Measurements from ENCODE around the gene STK16.
A peak's percentile ranks its signal among the peaks of the same experiment; 100 is the strongest.
"Not testable (repeated sequence)": the region's sequence is repeated elsewhere in the genome, so short reads cannot be mapped to it uniquely, and the experiment has no call there.

STK16 gene

GRCh38 chr2:219245148-219245898 lies at the start of gene STK16, which contains the start of gene GLB1L:
TSS of gene STK16 (plus strand) at chr2:219245479. CDS start at chr2:219246000, 521 bp downstream.
TSS of gene GLB1L (minus strand) at chr2:219245444. CDS start at chr2:219243573, 1,871 bp downstream.
- Mint-ChIP-seq H3K9me3 (no peaks in the 10 kb centered on the region), H3K27ac (peak within 1 kb of the TSS; percentile 90), H3K4me1 (ENCODE audit: low read depth) (peaks cover 65% of the 10 kb centered on the region), H3K4me3 (peak within 1 kb of the TSS; percentile 85), H3K27me3 (no peaks in the 10 kb centered on the region), H3K36me3 (ENCODE audit: low read depth) (peaks cover 60% of the 10 kb centered on the region)
- intact Hi-C loops (cut with micrococcal nuclease): loop anchor here (1.0 to 2.0 kb wide), 2 partner anchors 17 to 39 kb away; partner anchors contain the start of genes ANKZF1, ATG9A and ZFAND2B

GRCh38 chr2:219197388-219197787 lies 47.9 kb upstream of the STK16 start:
- H3K27ac Mint-ChIP-seq: no peak overlapping the region
- peaks cover 20% of the 10 kb centered on the region for H3K27me3 Mint-ChIP-seq
- H3K4me1 Mint-ChIP-seq (ENCODE audit: low read depth): no peaks in the 10 kb centered on the region
- H3K36me3 Mint-ChIP-seq (ENCODE audit: low read depth): no peaks in the 10 kb centered on the region
- no peaks in the 10 kb centered on the region for H3K9me3 Mint-ChIP-seq
- no peak overlapping the region for H3K4me3 Mint-ChIP-seq
- intact Hi-C loops (cut with micrococcal nuclease): no loop called here

- H3K36me3 Mint-ChIP-seq (ENCODE audit: low read depth): no peaks in the 10 kb centered on the region
- intact Hi-C loops (cut with micrococcal nuclease): no loop called here
- H3K9me3 Mint-ChIP-seq: no peaks in the 10 kb centered on the region
- H3K27ac Mint-ChIP-seq: no peak overlapping the region
- H3K4me3 Mint-ChIP-seq: no peak overlapping the region
- peaks cover 20% of the 10 kb centered on the region for H3K27me3 Mint-ChIP-seq
- H3K4me1 Mint-ChIP-seq (ENCODE audit: low read depth): no peaks in the 10 kb centered on the region
Measured at GRCh38 chr2:219198974-219199373, 46.3 kb upstream of the STK16 start.

GRCh38 chr2:219199470-219200211 lies 45.6 kb upstream of the STK16 start:
- Mint-ChIP-seq H3K9me3 (peaks cover 6% of the 10 kb centered on the region), H3K36me3 (ENCODE audit: low read depth) (no peaks in the 10 kb centered on the region), H3K27ac (no peak overlapping the region), H3K27me3 (peaks cover 23% of the 10 kb centered on the region), H3K4me1 (ENCODE audit: low read depth) (no peaks in the 10 kb centered on the region), H3K4me3 (no peak overlapping the region)
- intact Hi-C loops (cut with micrococcal nuclease): no loop called here

GRCh38 chr2:219200502-219201326 lies 44.6 kb upstream of the STK16 start:
- intact Hi-C loops (cut with micrococcal nuclease); H3K9me3 Mint-ChIP-seq; H3K4me1 Mint-ChIP-seq (ENCODE audit: low read depth); H3K27ac Mint-ChIP-seq; H3K4me3 Mint-ChIP-seq; H3K36me3 Mint-ChIP-seq (ENCODE audit: low read depth): not testable (repeated sequence)
- H3K27me3 Mint-ChIP-seq: peaks cover 24% of the 10 kb centered on the region

GRCh38 chr2:219201331-219201730 lies 43.9 kb upstream of the STK16 start:
- peaks cover 18% of the 10 kb centered on the region for H3K27me3 Mint-ChIP-seq
- H3K9me3 Mint-ChIP-seq; H3K4me3 Mint-ChIP-seq; H3K36me3 Mint-ChIP-seq (ENCODE audit: low read depth); intact Hi-C loops (cut with micrococcal nuclease); H3K4me1 Mint-ChIP-seq (ENCODE audit: low read depth); H3K27ac Mint-ChIP-seq: not testable (repeated sequence)

- H3K4me3 Mint-ChIP-seq: no peak overlapping the region
- peaks cover 5% of the 10 kb centered on the region for H3K27me3 Mint-ChIP-seq
- H3K4me1 Mint-ChIP-seq (ENCODE audit: low read depth): peaks cover 27% of the 10 kb centered on the region
- no peak overlapping the region for H3K27ac Mint-ChIP-seq
- H3K9me3 Mint-ChIP-seq: peaks cover 9% of the 10 kb centered on the region
- H3K36me3 Mint-ChIP-seq (ENCODE audit: low read depth): peaks cover 19% of the 10 kb centered on the region
- intact Hi-C loops (cut with micrococcal nuclease): no loop called here
Measured at GRCh38 chr2:219204425-219205164, 40.7 kb upstream of the STK16 start.

GRCh38 chr2:219205165-219205538 lies 40.1 kb upstream of the STK16 start:
- Mint-ChIP-seq H3K9me3 (peaks cover 9% of the 10 kb centered on the region), H3K4me1 (ENCODE audit: low read depth) (peaks cover 32% of the 10 kb centered on the region)
- intact Hi-C loops (cut with micrococcal nuclease): no loop called here

GRCh38 chr2:219205981-219206327 lies 39.3 kb upstream of the STK16 start:
- Mint-ChIP-seq H3K4me3 (peak overlapping the region; percentile 71), H3K4me1 (ENCODE audit: low read depth) (peaks cover 33% of the 10 kb centered on the region), H3K27ac (peak overlapping the region; percentile 83), H3K36me3 (ENCODE audit: low read depth) (peaks cover 32% of the 10 kb centered on the region), H3K9me3 (peaks cover 9% of the 10 kb centered on the region), H3K27me3 (peaks cover 4% of the 10 kb centered on the region)
- intact Hi-C loops (cut with micrococcal nuclease): loop anchor here (1.0 kb wide), 2 partner anchors 29 to 39 kb away; partner anchors contain the start of genes GLB1L and STK16

More at GRCh38 chr2:219205165-219205538, 40.1 kb upstream of the STK16 start:
- Mint-ChIP-seq H3K36me3 (ENCODE audit: low read depth) (peaks cover 24% of the 10 kb centered on the region), H3K4me3 (no peak overlapping the region), H3K27ac (no peak overlapping the region), H3K27me3 (peaks cover 5% of the 10 kb centered on the region)

- Mint-ChIP-seq H3K27me3 (peaks cover 4% of the 10 kb centered on the region), H3K4me3 (peak within 1 kb of the TSS; percentile 71), H3K36me3 (ENCODE audit: low read depth) (peaks cover 37% of the 10 kb centered on the region), H3K27ac (peak within 1 kb of the TSS; percentile 83), H3K4me1 (ENCODE audit: low read depth) (peaks cover 33% of the 10 kb centered on the region), H3K9me3 (peaks cover 9% of the 10 kb centered on the region)
- intact Hi-C loops (cut with micrococcal nuclease): loop anchor here (1.0 kb wide), 2 partner anchors 29 to 39 kb away; partner anchors contain the start of genes GLB1L and STK16
Measured at GRCh38 chr2:219206328-219207133, 38.7 kb upstream of the STK16 start, which contains the start of gene ZFAND2B. TSS of gene ZFAND2B (plus strand) at chr2:219206782. CDS start at chr2:219206988, 206 bp downstream.

GRCh38 chr2:219207134-219207883 lies 38.0 kb upstream of the STK16 start:
- Mint-ChIP-seq H3K27me3 (peaks cover 4% of the 10 kb centered on the region), H3K36me3 (ENCODE audit: low read depth) (peaks cover 42% of the 10 kb centered on the region), H3K4me1 (ENCODE audit: low read depth) (peaks cover 33% of the 10 kb centered on the region), H3K4me3 (peak overlapping the region; percentile 71), H3K9me3 (peaks cover 9% of the 10 kb centered on the region), H3K27ac (peak overlapping the region; percentile 83)
- intact Hi-C loops (cut with micrococcal nuclease): no loop called here
